Parathyroid adenoma (tissue), 2 donors: ENCODE data around the gene SPECC1.

Source experiments
- H2AFZ ChIP-seq: fragments of 300-600 bp; sonication (generic); one replicate; pipeline ENCODE4 v1.7.0; 2017; ENCODE audit warnings: antibody characterized with exemption, mild to moderate bottlenecking
- H3K27ac ChIP-seq: fragments of 300-600 bp; sonication (generic); one replicate; pipeline ENCODE4 v1.7.0; 2017
- H3K27me3 ChIP-seq: fragments of 300-600 bp; sonication (generic); one replicate; pipeline ENCODE4 v1.7.0; 2017; ENCODE audit warnings: low read length; ENCODE audit not compliant: control insufficient read depth, insufficient read depth
- H3K36me3 ChIP-seq: fragments of 300-600 bp; sonication (generic); one replicate; pipeline ENCODE4 v1.7.0; 2017; ENCODE audit warnings: low read length; ENCODE audit not compliant: control insufficient read depth, insufficient read depth
- H3K4me1 ChIP-seq: fragments of 300-600 bp; sonication (generic); one replicate; pipeline ENCODE4 v1.7.0; 2017; ENCODE audit warnings: control low read depth
- H3K4me2 ChIP-seq: fragments of 300-600 bp; sonication (generic); one replicate; pipeline ENCODE4 v1.7.0; 2017; ENCODE audit warnings: low read length
- H3K4me3 ChIP-seq: fragments of 300-600 bp; sonication (generic); one replicate; pipeline ENCODE4 v1.7.0; 2017; ENCODE audit warnings: low read depth, low read length
- H3K79me2 ChIP-seq: fragments of 300-600 bp; sonication (generic); one replicate; pipeline ENCODE4 v1.7.0; 2017; ENCODE audit warnings: control low read depth
- H3K9ac ChIP-seq: fragments of 300-600 bp; sonication (generic); one replicate; pipeline ENCODE4 v1.7.0; 2017; ENCODE audit warnings: mild to moderate bottlenecking
- H3K9me3 ChIP-seq: fragments of 300-600 bp; sonication (generic); one replicate; pipeline ENCODE4 v1.7.0; 2017; ENCODE audit warnings: low read length; ENCODE audit not compliant: control insufficient read depth
- TF ChIP-seq, protein P1 (sequence below): fragments of 300-600 bp; sonication (generic); IDR thresholded peaks from one replicate; pipeline ENCODE4 v1.7.0; 2017; ENCODE audit warnings: antibody characterized with exemption, mild to moderate bottlenecking
- donor health status: primary hyperparathyroidism.

SPECC1 gene

DNA sequence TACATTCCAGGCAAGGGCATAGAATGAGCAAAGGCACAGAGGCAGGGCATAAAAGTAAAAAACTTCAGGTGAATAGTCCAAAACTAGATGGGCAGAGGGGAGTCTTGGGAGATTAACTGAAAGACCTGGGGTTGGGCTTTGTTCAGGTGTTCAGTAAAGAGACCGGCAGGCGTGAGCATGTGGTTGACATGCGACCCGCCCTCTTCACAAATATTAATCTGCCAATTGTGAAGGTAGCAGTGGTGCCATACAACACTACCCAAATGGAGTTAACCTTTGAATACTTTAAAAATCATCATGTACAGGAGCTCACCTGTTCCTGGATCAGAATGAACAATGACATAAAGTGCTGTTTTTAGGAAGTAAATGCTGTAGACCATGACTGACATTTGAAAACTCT is 232.7 kb downstream of the SPECC1 start:
- Histone ChIP-seq H3K27ac (no peak overlapping the region), H3K9me3 (no peaks in the 10 kb centered on the region), H2AFZ (no peak overlapping the region), H3K27me3 (no peaks in the 10 kb centered on the region), H3K79me2 (no peaks in the 10 kb centered on the region), H3K4me1 (no peaks in the 10 kb centered on the region), H3K36me3 (no peaks in the 10 kb centered on the region), H3K9ac (no peak overlapping the region), H3K4me2 (no peak overlapping the region), H3K4me3 (no peak overlapping the region)
- TF ChIP-seq, protein P1, sequence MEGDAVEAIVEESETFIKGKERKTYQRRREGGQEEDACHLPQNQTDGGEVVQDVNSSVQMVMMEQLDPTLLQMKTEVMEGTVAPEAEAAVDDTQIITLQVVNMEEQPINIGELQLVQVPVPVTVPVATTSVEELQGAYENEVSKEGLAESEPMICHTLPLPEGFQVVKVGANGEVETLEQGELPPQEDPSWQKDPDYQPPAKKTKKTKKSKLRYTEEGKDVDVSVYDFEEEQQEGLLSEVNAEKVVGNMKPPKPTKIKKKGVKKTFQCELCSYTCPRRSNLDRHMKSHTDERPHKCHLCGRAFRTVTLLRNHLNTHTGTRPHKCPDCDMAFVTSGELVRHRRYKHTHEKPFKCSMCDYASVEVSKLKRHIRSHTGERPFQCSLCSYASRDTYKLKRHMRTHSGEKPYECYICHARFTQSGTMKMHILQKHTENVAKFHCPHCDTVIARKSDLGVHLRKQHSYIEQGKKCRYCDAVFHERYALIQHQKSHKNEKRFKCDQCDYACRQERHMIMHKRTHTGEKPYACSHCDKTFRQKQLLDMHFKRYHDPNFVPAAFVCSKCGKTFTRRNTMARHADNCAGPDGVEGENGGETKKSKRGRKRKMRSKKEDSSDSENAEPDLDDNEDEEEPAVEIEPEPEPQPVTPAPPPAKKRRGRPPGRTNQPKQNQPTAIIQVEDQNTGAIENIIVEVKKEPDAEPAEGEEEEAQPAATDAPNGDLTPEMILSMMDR = no peak

DNA sequence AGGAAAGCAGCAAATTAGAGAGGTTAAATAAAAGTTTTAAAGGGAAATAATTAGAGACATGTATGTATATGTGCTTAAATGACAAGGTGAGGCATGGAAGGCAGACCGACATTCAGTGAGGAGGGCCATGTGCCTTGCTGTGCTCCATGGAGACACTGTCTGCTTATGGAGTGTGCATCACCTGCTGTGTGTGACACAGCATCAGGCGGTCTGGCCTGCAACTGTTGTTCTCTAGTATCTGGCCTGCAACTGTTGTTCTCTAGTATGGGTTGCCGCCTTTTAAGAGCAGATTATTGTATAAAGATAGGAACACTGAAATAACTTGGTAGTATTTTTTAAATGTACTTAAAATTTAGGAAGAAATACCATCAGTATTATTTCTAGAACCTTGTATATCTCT is 233.1 kb downstream of the SPECC1 start:
- H3K27me3 ChIP-seq = no peaks in the 10 kb centered on the region
- no peak overlapping the region for H3K4me2 ChIP-seq
- no peak overlapping the region for H2AFZ ChIP-seq
- H3K27ac ChIP-seq = no peak overlapping the region
- H3K4me1 ChIP-seq = no peaks in the 10 kb centered on the region
- H3K9ac ChIP-seq = no peak overlapping the region
- no peaks in the 10 kb centered on the region for H3K36me3 ChIP-seq
- H3K79me2 ChIP-seq = no peaks in the 10 kb centered on the region
- TF ChIP-seq, protein P1 = no peak
- H3K4me3 ChIP-seq = no peak overlapping the region
- H3K9me3 ChIP-seq = no peaks in the 10 kb centered on the region

DNA sequence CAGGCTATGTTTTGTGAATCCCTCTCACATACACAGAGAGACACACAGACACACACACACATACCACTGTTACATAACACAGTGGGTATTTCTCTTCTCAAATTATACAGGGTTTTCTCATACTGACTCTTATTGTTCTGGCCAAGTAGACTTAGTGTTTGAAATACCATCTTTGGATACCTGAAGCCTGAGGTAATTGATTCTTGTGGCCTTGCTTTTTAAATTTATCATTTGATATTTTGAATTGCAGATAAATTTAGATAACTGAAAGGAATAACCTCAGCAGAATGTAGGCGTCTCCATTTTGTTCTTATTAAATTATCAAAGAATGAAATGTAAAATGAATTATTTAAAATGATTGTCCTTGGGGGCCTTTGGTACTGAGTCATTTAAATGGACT is 234.4 kb downstream of the SPECC1 start:
- Histone ChIP-seq H3K4me3 (no peak overlapping the region), H3K4me1 (no peaks in the 10 kb centered on the region), H3K4me2 (no peak overlapping the region), H2AFZ (no peak overlapping the region), H3K9me3 (no peaks in the 10 kb centered on the region), H3K79me2 (no peaks in the 10 kb centered on the region), H3K9ac (no peak overlapping the region), H3K27ac (no peak overlapping the region), H3K27me3 (no peaks in the 10 kb centered on the region), H3K36me3 (no peaks in the 10 kb centered on the region)
- TF ChIP-seq, protein P1 = no peak

DNA sequence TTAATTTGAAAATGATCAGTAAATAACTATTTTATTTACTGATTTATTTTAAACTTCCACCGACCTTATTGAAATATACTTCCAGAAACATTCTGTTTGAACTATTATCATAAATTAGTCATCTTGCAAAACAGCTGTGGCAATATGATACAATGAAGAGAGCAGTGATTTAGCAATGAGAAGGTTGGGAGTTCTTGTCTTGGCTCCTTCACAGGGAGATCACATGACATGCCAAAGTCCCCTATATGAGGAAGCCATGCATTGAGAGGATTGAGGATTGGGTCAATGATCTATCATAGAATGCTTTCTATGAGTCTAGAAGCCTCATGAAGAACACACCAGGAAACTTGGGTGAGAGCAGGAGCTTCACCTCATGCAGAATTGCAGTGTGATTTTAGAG is 235.5 kb downstream of the SPECC1 start:
- H3K27me3 ChIP-seq = no peaks in the 10 kb centered on the region
- no peaks in the 10 kb centered on the region for H3K79me2 ChIP-seq
- no peaks in the 10 kb centered on the region for H3K9me3 ChIP-seq
- H3K9ac ChIP-seq = no peak overlapping the region
- H3K4me2 ChIP-seq = no peak overlapping the region
- H2AFZ ChIP-seq = no peak overlapping the region
- H3K36me3 ChIP-seq = no peaks in the 10 kb centered on the region
- H3K27ac ChIP-seq = no peak overlapping the region
- no peak overlapping the region for H3K4me3 ChIP-seq
- TF ChIP-seq, protein P1 = no peak
- H3K4me1 ChIP-seq = no peaks in the 10 kb centered on the region

DNA sequence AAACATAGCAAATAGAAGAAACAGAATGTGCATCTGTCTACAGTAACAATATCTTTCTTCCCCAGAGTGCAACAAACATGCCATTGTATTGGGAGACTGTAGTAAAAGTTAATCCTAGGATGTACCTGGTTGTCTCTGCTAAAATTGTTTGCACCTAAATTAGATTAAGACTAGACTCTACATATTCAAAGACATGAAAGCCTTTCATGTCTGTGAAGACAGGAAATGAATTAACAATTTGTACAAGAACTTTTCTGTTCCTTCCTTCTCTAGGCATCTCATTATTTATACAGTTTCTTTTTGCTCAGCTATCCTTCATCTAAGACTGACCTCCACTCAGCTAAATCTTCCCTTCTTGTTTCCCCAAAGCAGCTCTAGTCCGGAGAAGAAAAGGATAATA is 237.5 kb downstream of the SPECC1 start:
- Histone ChIP-seq H3K36me3 (no peaks in the 10 kb centered on the region), H3K9me3 (no peaks in the 10 kb centered on the region), H3K27me3 (no peaks in the 10 kb centered on the region), H2AFZ (no peak overlapping the region), H3K4me1 (no peaks in the 10 kb centered on the region), H3K9ac (no peak overlapping the region), H3K4me2 (no peak overlapping the region), H3K79me2 (no peaks in the 10 kb centered on the region), H3K27ac (no peak overlapping the region), H3K4me3 (no peak overlapping the region)
- TF ChIP-seq, protein P1 = no peak
